CD8-positive, alpha-beta memory T cell (primary cell): ENCODE measurements around the gene SCO2. TPM values are rescaled to one million over a fixed set of nuclear protein-coding genes. Genes with fewer than 3 reads are reported as not detected.

Source experiments
- CTCF ChIA-PET: fragments of 350-600 bp; sonication (Branson Sonifier 250); formaldehyde crosslinking; loops from one replicate; lab custom pipeline; 2021; ENCODE audit warnings: antibody characterized with exemption; lab: Charles Lee
- POLR2A ChIA-PET: fragments of 350-600 bp; sonication (Branson Sonifier 250); formaldehyde crosslinking; loops from one replicate; lab custom pipeline; 2021; ENCODE audit warnings: antibody characterized with exemption; lab: Charles Lee
- DNase-seq, 5 donors: peaks; one replicate each; pipeline versions ENCODE4 v3.0.0 to v3.0.0-alpha.2; 2020 to 2022; ENCODE audit warnings: mixed read lengths in 1 of 5
- H3K27ac ChIP-seq: one replicate; pipeline ENCODE4 v1.7.0; 2013; ENCODE audit warnings: low read depth, mild to moderate bottlenecking, low read length, moderate library complexity
- H3K27me3 ChIP-seq: 2 replicates; pipeline ENCODE4 v1.7.0; 2013; ENCODE audit warnings: low read length, mild to moderate bottlenecking; ENCODE audit not compliant: insufficient read depth, poor library complexity, severe bottlenecking
- H3K36me3 ChIP-seq: 2 replicates; pipeline ENCODE4 v1.7.0; 2013; ENCODE audit warnings: mild to moderate bottlenecking, low read length, moderate library complexity; ENCODE audit not compliant: insufficient read depth
- H3K4me1 ChIP-seq: 2 replicates; pipeline ENCODE4 v1.7.0; 2013; ENCODE audit warnings: mild to moderate bottlenecking, low read length, moderate library complexity; ENCODE audit not compliant: insufficient read depth
- H3K4me3 ChIP-seq: 2 replicates; pipeline ENCODE4 v1.7.0; 2013; ENCODE audit warnings: mild to moderate bottlenecking, low read length
- H3K9me3 ChIP-seq: 2 replicates; pipeline ENCODE4 v1.7.0; 2013; ENCODE audit warnings: mild to moderate bottlenecking, low read length
- H3K27ac Mint-ChIP-seq, 8 donors: one replicate each; pipeline ENCODE4 v1.8.0; 2020 to 2021; ENCODE audit warnings: mixed read lengths in 8 of 8, mild to moderate bottlenecking in 6 of 8, inconsistent platforms in 3 of 8, moderate library complexity in 3 of 8
- H3K27me3 Mint-ChIP-seq, 2 donors: one replicate each; pipeline ENCODE4 v1.8.0; 2020 to 2021; ENCODE audit warnings: mixed read lengths in 2 of 2, mild to moderate bottlenecking in 1 of 2, moderate library complexity in 1 of 2
- H3K36me3 Mint-ChIP-seq, 3 donors: one replicate each; pipeline ENCODE4 v1.8.0; 2020 to 2021; ENCODE audit warnings: mixed read lengths in 3 of 3, inconsistent platforms in 1 of 3, mild to moderate bottlenecking in 1 of 3
- H3K4me1 Mint-ChIP-seq, 3 donors: one replicate each; pipeline ENCODE4 v1.8.0; 2020 to 2021; ENCODE audit warnings: mixed read lengths in 3 of 3, inconsistent platforms in 1 of 3, mild to moderate bottlenecking in 1 of 3
- H3K4me3 Mint-ChIP-seq, 7 donors: one replicate each; pipeline ENCODE4 v1.8.0; 2020 to 2021; ENCODE audit warnings: mixed read lengths in 7 of 7, mild to moderate bottlenecking in 6 of 7, moderate library complexity in 4 of 7, inconsistent platforms in 2 of 7
- H3K9me3 Mint-ChIP-seq, 5 donors: one replicate each; pipeline ENCODE4 v1.8.0; 2020 to 2022; ENCODE audit warnings: mixed read lengths in 5 of 5, mild to moderate bottlenecking in 3 of 5, moderate library complexity in 2 of 5, inconsistent platforms in 1 of 5
- polyA plus RNA-seq: library from polyadenylated mRNA; unstranded; fragments of 300-500 nt; fragmentation: Illumina TruSeq; gene quantifications from one replicate; pipeline ENCODE4 v1.2.3, GENCODE V29; 2021
- total RNA-seq, 2 experiments: library from RNA; stranded (reverse); gene quantifications; one replicate each; pipeline ENCODE4 v1.2.3, GENCODE V29; 2021

The SCO2 gene
- total and polyA plus RNA-seq, 3 experiments from 2014 or later, result 2.4 to 6.5 (median 3.5) TPM

- peak overlapping the region; percentile 72 to 84 (median 77) for H3K4me3 Mint-ChIP-seq
- Histone ChIP-seq H3K4me1 (peaks cover 36% of the 10 kb centered on the region), H3K27ac (no peak overlapping the region), H3K36me3 (no peaks in the 10 kb centered on the region), H3K4me3 (no peak overlapping the region), H3K27me3 (no peaks in the 10 kb centered on the region), H3K9me3 (no peaks in the 10 kb centered on the region)
- H3K27ac Mint-ChIP-seq, result peak overlapping the region in 7 of 8 donors; percentile 39 to 86 (median 72)
- POLR2A ChIA-PET, result interaction anchor here (1.4 to 2.0 kb wide), 2 partner anchors 11 to 25 kb away, joined by 4 to 6 read pairs; partner anchors contain the start of gene SCO2
- H3K9me3 Mint-ChIP-seq, result no peaks in the 10 kb centered on the region
- H3K36me3 Mint-ChIP-seq, result peaks cover 0 to 2% (median 0%) of the 10 kb centered on the region in 3 donors
- DNase-seq, result peak in 1 of 5 donors; percentile 31
- CTCF ChIA-PET, result interaction anchor here (1.5 to 4.6 kb wide), 4 partner anchors 13 to 70 kb away, joined by 7 to 47 read pairs (median 20); partner anchors contain the start of genes SCO2 and SYCE3
- peaks cover 22 to 43% (median 26%) of the 10 kb centered on the region in 3 donors for H3K4me1 Mint-ChIP-seq
- no peaks in the 10 kb centered on the region for H3K27me3 Mint-ChIP-seq
These were observed 25.0 kb upstream of the SCO2 start for GRCh38 chr22:50550395-50550794.

- Histone ChIP-seq H3K4me3 (peak overlapping the region; percentile 60), H3K9me3 (no peaks in the 10 kb centered on the region), H3K27ac (peak overlapping the region; percentile 54), H3K36me3 (no peaks in the 10 kb centered on the region), H3K27me3 (no peaks in the 10 kb centered on the region), H3K4me1 (peaks cover 48% of the 10 kb centered on the region)
- H3K36me3 Mint-ChIP-seq, result peaks cover 0 to 2% (median 0%) of the 10 kb centered on the region in 3 donors
- H3K27ac Mint-ChIP-seq, result peak overlapping the region; percentile 23 to 86 (median 77)
- H3K4me1 Mint-ChIP-seq, result peaks cover 33 to 55% (median 38%) of the 10 kb centered on the region in 3 donors
- POLR2A ChIA-PET, result interaction anchor here (0.8 to 2.4 kb wide), 12 partner anchors 10 to 358 kb away, joined by 3 to 36 read pairs (median 8); partner anchors contain the start of genes CHKB, HDAC10, LMF2 and NCAPH2
- no peaks in the 10 kb centered on the region for H3K27me3 Mint-ChIP-seq
- DNase-seq, result peak in 1 of 5 donors; percentile 45
- no peaks in the 10 kb centered on the region for H3K9me3 Mint-ChIP-seq
- peak overlapping the region; percentile 72 to 86 (median 79) for H3K4me3 Mint-ChIP-seq
- CTCF ChIA-PET, result interaction anchor here (0.9 to 5.8 kb wide), 11 partner anchors 11 to 72 kb away, joined by 3 to 86 read pairs (median 8); partner anchors contain the start of genes LMF2, NCAPH2, SCO2 and SYCE3
These were observed 23.8 kb upstream of the SCO2 start for GRCh38 chr22:50548921-50549790.

GRCh38 chr22:50548040-50548920, 22.9 kb upstream of the SCO2 start:
- peaks cover 33 to 58% (median 38%) of the 10 kb centered on the region in 3 donors for H3K4me1 Mint-ChIP-seq
- no peaks in the 10 kb centered on the region for H3K27me3 Mint-ChIP-seq
- H3K36me3 ChIP-seq, result no peaks in the 10 kb centered on the region
- no peaks in the 10 kb centered on the region for H3K9me3 Mint-ChIP-seq
- H3K27ac Mint-ChIP-seq, result peak overlapping the region; percentile 68 to 88 (median 82)
- peak overlapping the region; percentile 54 for H3K27ac ChIP-seq
- peak overlapping the region; percentile 57 to 79 (median 67) for H3K4me3 Mint-ChIP-seq
- peak overlapping the region; percentile 60 for H3K4me3 ChIP-seq
- no peaks in the 10 kb centered on the region for H3K9me3 ChIP-seq
- peak; percentile 51 to 80 (median 61) for DNase-seq
- no peaks in the 10 kb centered on the region for H3K27me3 ChIP-seq
- ChIA-PET POLR2A (interaction anchor here (0.6 to 2.4 kb wide), 12 partner anchors 9 to 357 kb away, joined by 3 to 36 read pairs (median 8); partner anchors contain the start of genes CHKB, HDAC10, LMF2 and NCAPH2), CTCF (interaction anchor here (0.6 to 5.8 kb wide), 15 partner anchors 11 to 78 kb away, joined by 3 to 86 read pairs (median 4); partner anchors contain the start of genes CPT1B, LMF2, NCAPH2 and SCO2)
- H3K36me3 Mint-ChIP-seq, result peaks cover 0 to 2% (median 0%) of the 10 kb centered on the region in 3 donors
- peaks cover 53% of the 10 kb centered on the region for H3K4me1 ChIP-seq

- POLR2A ChIA-PET, result interaction anchor here (1.8 to 2.4 kb wide), 6 partner anchors 8 to 73 kb away, joined by 8 to 36 read pairs (median 15); partner anchors contain the start of genes CHKB, LMF2, NCAPH2 and SCO2
- no peaks in the 10 kb centered on the region for H3K27me3 Mint-ChIP-seq
These were observed 22.0 kb upstream of the SCO2 start for GRCh38 chr22:50547263-50547985.

GRCh38 chr22:50546326-50547262, 21.2 kb upstream of the SCO2 start:
- DNase-seq, result peak in 1 of 5 donors; percentile 45
- H3K36me3 ChIP-seq, result no peaks in the 10 kb centered on the region
- Mint-ChIP-seq H3K36me3 (peaks cover 0 to 2% (median 0%) of the 10 kb centered on the region in 3 donors), H3K4me1 (peaks cover 36 to 58% (median 43%) of the 10 kb centered on the region in 3 donors), H3K27me3 (no peaks in the 10 kb centered on the region), H3K4me3 (peak overlapping the region in 5 of 7 donors; percentile 19 to 85 (median 51)), H3K27ac (peak overlapping the region in 5 of 8 donors; percentile 10 to 99 (median 82)), H3K9me3 (no peaks in the 10 kb centered on the region)
- POLR2A ChIA-PET, result interaction anchor here (0.6 to 2.4 kb wide), 6 partner anchors 7 to 74 kb away, joined by 3 to 36 read pairs (median 15); partner anchors contain the start of genes LMF2, NCAPH2 and SCO2
- no peak overlapping the region for H3K27ac ChIP-seq
- no peak overlapping the region for H3K4me3 ChIP-seq
- H3K27me3 ChIP-seq, result no peaks in the 10 kb centered on the region
- CTCF ChIA-PET, result interaction anchor here (1.3 to 5.8 kb wide), 7 partner anchors 9 to 52 kb away, joined by 3 to 86 read pairs (median 11); partner anchors contain the start of genes SCO2, SYCE3 and TYMP
- no peaks in the 10 kb centered on the region for H3K9me3 ChIP-seq
- H3K4me1 ChIP-seq, result peaks cover 53% of the 10 kb centered on the region

More at GRCh38 chr22:50547263-50547985, 22.0 kb upstream of the SCO2 start:
- Histone ChIP-seq H3K4me1 (peaks cover 53% of the 10 kb centered on the region), H3K4me3 (no peak overlapping the region), H3K27ac (no peak overlapping the region), H3K27me3 (no peaks in the 10 kb centered on the region), H3K36me3 (no peaks in the 10 kb centered on the region), H3K9me3 (no peaks in the 10 kb centered on the region)
- H3K4me1 Mint-ChIP-seq, result peaks cover 35 to 58% (median 41%) of the 10 kb centered on the region in 3 donors
- CTCF ChIA-PET, result interaction anchor here (0.6 to 5.8 kb wide), 12 partner anchors 10 to 77 kb away, joined by 3 to 86 read pairs (median 5); partner anchors contain the start of genes SCO2, SYCE3 and TYMP
- peak overlapping the region in 5 of 8 donors; percentile 17 to 81 (median 57) for H3K27ac Mint-ChIP-seq
- DNase-seq, result peak in 1 of 5 donors; percentile 50
- H3K4me3 Mint-ChIP-seq, result peak overlapping the region in 5 of 7 donors; percentile 9 to 38 (median 29)
- no peaks in the 10 kb centered on the region for H3K9me3 Mint-ChIP-seq
- H3K36me3 Mint-ChIP-seq, result peaks cover 0 to 2% (median 0%) of the 10 kb centered on the region in 3 donors
